GM12878 (cell line): ENCODE data around the gene QSOX2. TPM values are rescaled to one million over a fixed set of nuclear protein-coding genes. Genes with fewer than 3 reads are reported as not detected.

Source experiments
- ATAC-seq: fragments of 200-7000 bp; cut with Tn5 transposase; 3 replicates; pipeline ENCODE4 v1.9.1; 2020; ENCODE audit warnings: mild to moderate bottlenecking, moderate library complexity
- BruUV-seq: library from RNA; stranded (reverse); fragments of 400-500 nt; replicated peaks from 2 replicates; lab custom pipeline; 2021; lab: Mats Ljungman, UMichigan
- CTCF ChIA-PET: fragments of 300-600 bp; sonication (Branson Sonifier 250); formaldehyde crosslinking; extraction: SDS; loops from one replicate; lab custom pipeline; 2021; ENCODE audit warnings: inconsistent platforms; lab: Yijun Ruan, JAX
- POLR2A ChIA-PET: fragments of 350-600 bp; formaldehyde crosslinking; extraction: SDS; loops from one replicate; lab custom pipeline; 2021; ENCODE audit warnings: inconsistent platforms; lab: Charles Lee
- RAD21 ChIA-PET: fragments of 300-600 bp; sonication (Branson Sonifier 250); formaldehyde crosslinking; loops from one replicate; lab custom pipeline; 2023; ENCODE audit warnings: antibody characterized with exemption; ENCODE audit not compliant: unreplicated experiment; lab: Charles Lee
- SMC1A ChIA-PET: fragments of 300-600 bp; sonication (Branson Sonifier 250); formaldehyde crosslinking; loops from one replicate; lab custom pipeline; 2023; ENCODE audit not compliant: unreplicated experiment, uncharacterized antibody; lab: Charles Lee
- DNase-seq: peaks from one replicate; pipeline ENCODE4 v3.0.0-alpha.2; 2011; ENCODE audit warnings: low read depth, low spot score
- FAIRE-seq: peaks from 3 replicates; lab custom pipeline; 2011; peaks lifted over from hg19 to GRCh38; lab: Jason Lieb, UNC
- H2AFZ ChIP-seq: 2 replicates; pipeline ENCODE4 v1.6.0; 2011; ENCODE audit warnings: low read depth, low read length, control low read depth; ENCODE audit not compliant: control insufficient read depth
- H3K27ac ChIP-seq: 2 replicates; pipeline ENCODE4 v1.5.1; 2011; ENCODE audit warnings: control low read depth; ENCODE audit not compliant: control insufficient read depth, insufficient read depth
- H3K27me3 ChIP-seq, 2 experiments: replicated peaks in 1 of 2; 2 replicates each; pipeline versions ENCODE4 v1.6.0 to v1.6.1; 2011; ENCODE audit warnings: low read length in 1 of 2; ENCODE audit not compliant: control insufficient read depth in 2 of 2, insufficient read depth in 2 of 2
- H3K36me3 ChIP-seq, 2 experiments: 2 replicates each; pipeline ENCODE4 v1.5.1; 2011; ENCODE audit warnings: low read length in 1 of 2; ENCODE audit not compliant: control insufficient read depth in 2 of 2, insufficient read depth in 2 of 2
- H3K4me1 ChIP-seq: 2 replicates; pipeline ENCODE4 v1.6.1; 2011; ENCODE audit warnings: mild to moderate bottlenecking, low read length, moderate library complexity, mixed read lengths; ENCODE audit not compliant: control insufficient read depth, insufficient read depth
- H3K4me2 ChIP-seq: 2 replicates; pipeline ENCODE4 v1.6.0; 2011; ENCODE audit warnings: control low read depth; ENCODE audit not compliant: control insufficient read depth, insufficient read depth
- H3K4me3 ChIP-seq: fragments of 200-600 bp; sonication (generic); 2 replicates; pipeline ENCODE4 v1.5.1; 2016
- H3K79me2 ChIP-seq: 2 replicates; pipeline ENCODE4 v1.6.0; 2011; ENCODE audit warnings: low read length; ENCODE audit not compliant: control insufficient read depth, insufficient read depth
- H3K9ac ChIP-seq: 2 replicates; pipeline ENCODE4 v1.8.0; 2011; ENCODE audit warnings: low read length, control low read depth, mixed read lengths; ENCODE audit not compliant: control insufficient read depth, insufficient read depth
- H3K9me3 ChIP-seq: replicated peaks from 3 replicates; pipeline ENCODE4 v1.5.1; 2011; ENCODE audit warnings: mild to moderate bottlenecking, low read length; ENCODE audit not compliant: control insufficient read depth, insufficient read depth
- H4K20me1 ChIP-seq: 2 replicates; pipeline ENCODE4 v1.6.0; 2011; ENCODE audit not compliant: control insufficient read depth, insufficient read depth
- BMI1 ChIP-seq: fragments of 450-650 bp; IDR thresholded peaks from 2 replicates; pipeline ENCODE4 v1.6.1; 2016; ENCODE audit warnings: mild to moderate bottlenecking, moderate library complexity, borderline replicate concordance
- CREB1 ChIP-seq: IDR thresholded peaks from 2 replicates; pipeline ENCODE4 v1.6.1; 2012; ENCODE audit warnings: low read depth, mild to moderate bottlenecking, inconsistent platforms
- EP300 ChIP-seq, 2 experiments: fragments of 150-350 bp in 1 of 2; IDR thresholded peaks; 2 replicates each; pipeline ENCODE4 v1.6.1; 2011 to 2012; ENCODE audit warnings: low read depth in 2 of 2, low read length in 2 of 2, borderline replicate concordance in 1 of 2, improper control_type of control experiment in 1 of 2, inconsistent platforms in 1 of 2; ENCODE audit not compliant: control insufficient read depth in 1 of 2
- ESRRA ChIP-seq: IDR thresholded peaks from 2 replicates; pipeline ENCODE4 v1.6.1; 2012; ENCODE audit warnings: mild to moderate bottlenecking, low read length, improper control_type of control experiment
- EZH2 ChIP-seq: IDR thresholded peaks from 2 replicates; pipeline ENCODE4 v1.6.1; 2012; ENCODE audit warnings: low read depth, mild to moderate bottlenecking, control low read depth, inconsistent platforms, low read length, borderline replicate concordance; ENCODE audit not compliant: control insufficient read depth
- FOS ChIP-seq: IDR thresholded peaks from 3 replicates; pipeline ENCODE4 v1.6.1; 2011; ENCODE audit warnings: borderline replicate concordance; ENCODE audit not compliant: insufficient read length; ENCODE audit errors: extremely low read depth
- IRF3 ChIP-seq: fragments of 450-650 bp; IDR thresholded peaks from 2 replicates; pipeline ENCODE4 v1.6.1; 2014; ENCODE audit warnings: mild to moderate bottlenecking
- IRF5 ChIP-seq: fragments of 450-650 bp; IDR thresholded peaks from 2 replicates; pipeline ENCODE4 v1.6.1; 2017; ENCODE audit warnings: borderline replicate concordance
- RFX5 ChIP-seq: IDR thresholded peaks from 2 replicates; pipeline ENCODE4 v1.6.1; 2011; ENCODE audit warnings: low read depth, low read length, improper control_type of control experiment
- RUNX3 ChIP-seq: IDR thresholded peaks from 2 replicates; pipeline ENCODE4 v1.6.1; 2012; ENCODE audit warnings: low read length, inconsistent platforms
- SUPT20H ChIP-seq: IDR thresholded peaks from 2 replicates; pipeline ENCODE4 v1.6.1; 2011; ENCODE audit warnings: low read depth, mild to moderate bottlenecking, low read length, moderate library complexity, borderline replicate concordance; ENCODE audit not compliant: control insufficient read depth
- TBL1XR1 ChIP-seq: IDR thresholded peaks from 2 replicates; pipeline ENCODE4 v1.6.1; 2012; ENCODE audit warnings: low read depth, low read length, improper control_type of control experiment
- USF2 ChIP-seq: IDR thresholded peaks from 2 replicates; pipeline ENCODE4 v1.6.1; 2011; ENCODE audit warnings: low read depth, low read length, improper control_type of control experiment, borderline replicate concordance
- ZNF384 ChIP-seq: IDR thresholded peaks from 2 replicates; pipeline ENCODE4 v1.6.1; 2012; ENCODE audit warnings: low read depth, mild to moderate bottlenecking, low read length, improper control_type of control experiment, borderline replicate concordance
- ZNF622 ChIP-seq: fragments of 450-650 bp; IDR thresholded peaks from 2 replicates; pipeline ENCODE4 v1.6.1; 2017; ENCODE audit warnings: mild to moderate bottlenecking, inconsistent platforms
- WGBS: methylation state at CpG from one replicate; pipeline ENCODE4 v1.1.6; 2016; ENCODE audit warnings: low lambda C conversion rate; ENCODE audit not compliant: insufficient replicate concordance, insufficient coverage; ENCODE audit errors: missing lambda C conversion rate; 5-methylcytosine and 5-hydroxymethylcytosine counted together
- in situ Hi-C: fragments of 300-500 bp; cut with MboI; formaldehyde crosslinking; loops from 9 replicates; pipeline ENCODE4 v1.14.3; 2018; ENCODE audit warnings: mixed read lengths
- intact Hi-C: fragments of 100-400 bp; cut with micrococcal nuclease; formaldehyde crosslinking; loops from one replicate; pipeline ENCODE4 v1.14.2; 2022; ENCODE audit not compliant: unreplicated experiment
- polyA plus RNA-seq, 11 experiments: library from polyadenylated mRNA; depleted of rRNA in 4 of 11; unstranded in 6 of 11; stranded (reverse) in 5 of 11; fragments of >200 nt; fragmentation: Nextera tagmentation in 4 of 11; fragmentation: Illumina TruSeq in 1 of 11; extraction: Ambion mirVana in 4 of 11; extraction: Trizol in 1 of 11; gene quantifications; 1 replicate in 1 of 11; 2 replicates in 10 of 11; pipeline versions ENCODE4 v1.2.1 to v1.2.3, GENCODE V29; 2011 to 2016; ENCODE audit warnings: inconsistent platforms in 2 of 11, missing spikeins in 2 of 11, low read depth in 1 of 11
- total RNA-seq, 4 experiments: library from RNA; depleted of rRNA in 3 of 4; stranded (reverse); fragments of >200 nt in 3 of 4; fragmentation: Illumina TruSeq in 1 of 4; extraction: Trizol in 1 of 4; gene quantifications; 2 replicates each; pipeline versions ENCODE4 v1.2.1 to v1.2.3, GENCODE V29; 2013 to 2021

Gene QSOX2
- total and polyA plus RNA-seq, 10 of the 15 experiments (the other 5 are each of a cell fraction or from before 2014, with no cell fraction given) = 0.34 to 16.1 (median 8.2) TPM

- H3K79me2 ChIP-seq = no peaks in the 10 kb centered on the region
- POLR2A ChIA-PET = no interaction called here
- WGBS = 57% methylated on average over 13 of the region's 13 CpGs
- H3K27ac ChIP-seq = no peak overlapping the region
- RAD21 ChIA-PET = no interaction called here
- BruUV-seq = no TSS peak
- no peak overlapping the region for H2AFZ ChIP-seq
- SMC1A ChIA-PET = interaction anchor here (0.6 to 0.7 kb wide), 2 partner anchors 149 to 1356 kb away, joined by 3 read pairs; no protein-coding TSS in a partner anchor
- H3K4me1 ChIP-seq = no peaks in the 10 kb centered on the region
- intact Hi-C loops = no loop called here
- no peak overlapping the region for H3K9ac ChIP-seq
- H3K9me3 ChIP-seq = no peaks in the 10 kb centered on the region
- H3K27me3 ChIP-seq = peaks cover 0 to 2% of the 10 kb centered on the region in 2 experiments; a peak in 1 of 4 replicates
- no peaks in the 10 kb centered on the region for H3K36me3 ChIP-seq
- no peak for DNase-seq
- no peak overlapping the region for H3K4me3 ChIP-seq
- no peaks in the 10 kb centered on the region for H4K20me1 ChIP-seq
- no peak overlapping the region for H3K4me2 ChIP-seq
- CTCF ChIA-PET = interaction anchor here (0.9 kb wide), 1 partner anchor 161 kb away, joined by 3 read pairs; no protein-coding TSS in a partner anchor
- FAIRE-seq = no peak
- in situ Hi-C loops = loop anchor here (5.0 kb wide), 1 partner anchor 98 kb away; no protein-coding TSS in a partner anchor
- ATAC-seq = no peak
- TF ChIP-seq RUNX3 (no peak), TBL1XR1 (no peak), IRF5 (no peak), IRF3 (no peak), ZNF384 (no peak), RFX5 (no peak), BMI1 (no peak), USF2 (no peak), SUPT20H (no peak), EP300 (IDR thresholded peaks at IDR 0.05; ENCODE audit: borderline replicate concordance in 1 of 2, control insufficient read depth in 1 of 2, low read depth in 2 of 2, low read length in 2 of 2) (no peak), FOS (no peak), ZNF622 (no peak), EZH2 (no peak), ESRRA (no peak), CREB1 (no peak)
Measured at GRCh38 chr9:136270173-136270705, 24.6 kb upstream of the QSOX2 start.
